Embryonic facial prominence (tissue), 1 donor: Measurements from ENCODE around the gene FYB2.

ENCODE experiments used
- DNase-seq: peaks from one replicate; pipeline ENCODE4 v3.0.0-alpha.2; 2016; ENCODE audit errors: extremely low spot score

FYB2 gene

DNA sequence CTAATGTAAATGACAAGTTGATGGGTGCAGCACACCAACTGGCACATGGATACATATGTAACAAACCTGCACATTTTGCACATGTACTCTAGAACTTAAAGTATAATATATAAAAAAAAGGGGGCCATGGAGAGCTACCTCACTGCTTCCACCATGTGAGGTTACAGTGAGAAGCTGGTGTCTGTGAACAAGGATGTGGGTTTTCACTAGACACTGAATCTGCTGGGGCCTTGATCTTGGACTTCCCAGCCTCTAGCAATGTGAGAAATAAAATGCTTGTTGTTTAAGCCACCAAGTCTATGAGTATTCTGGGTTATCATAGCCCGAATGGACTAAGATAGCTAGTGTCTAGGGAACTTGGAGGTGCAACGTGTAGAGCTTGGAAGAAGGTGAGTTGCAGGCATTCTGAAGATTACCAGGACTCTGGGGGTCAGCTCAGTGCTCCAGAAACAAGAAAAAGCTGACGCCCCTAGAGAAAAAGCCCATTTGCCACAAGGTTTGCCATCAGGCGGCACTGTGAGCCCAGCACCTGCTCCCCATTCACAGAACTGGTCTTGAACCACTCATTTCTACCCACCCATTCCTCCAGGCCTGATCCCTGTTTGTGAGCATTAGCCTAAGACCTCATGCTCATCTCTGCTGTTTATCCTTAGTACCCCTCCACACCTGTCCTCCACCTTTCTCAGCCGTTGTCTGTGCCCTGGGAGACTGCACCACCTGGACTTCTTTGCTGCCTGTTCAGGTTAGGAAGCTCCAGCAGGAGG is 15.1 kb upstream of the FYB2 start:
- DNase-seq, result no peak

DNA sequence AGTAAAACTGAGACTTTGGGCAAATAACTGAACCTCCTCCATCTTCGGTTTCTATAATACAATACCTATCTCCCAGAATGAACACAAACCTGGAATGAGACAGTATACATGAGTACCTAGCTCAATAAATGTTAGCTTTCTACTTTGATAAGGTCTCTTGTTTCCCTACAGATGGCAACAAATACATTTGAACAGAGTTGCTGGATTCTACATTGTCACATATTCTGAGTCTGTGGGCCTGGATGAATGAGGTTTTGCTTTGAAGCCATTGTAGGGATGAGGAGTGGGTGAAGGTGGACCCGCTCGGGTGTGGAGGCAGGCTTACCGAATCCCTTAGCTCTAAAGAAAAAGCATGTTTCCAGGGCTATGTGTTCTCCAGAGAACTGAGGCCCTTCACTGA is 13.9 kb upstream of the FYB2 start:
- no peak for DNase-seq

DNA sequence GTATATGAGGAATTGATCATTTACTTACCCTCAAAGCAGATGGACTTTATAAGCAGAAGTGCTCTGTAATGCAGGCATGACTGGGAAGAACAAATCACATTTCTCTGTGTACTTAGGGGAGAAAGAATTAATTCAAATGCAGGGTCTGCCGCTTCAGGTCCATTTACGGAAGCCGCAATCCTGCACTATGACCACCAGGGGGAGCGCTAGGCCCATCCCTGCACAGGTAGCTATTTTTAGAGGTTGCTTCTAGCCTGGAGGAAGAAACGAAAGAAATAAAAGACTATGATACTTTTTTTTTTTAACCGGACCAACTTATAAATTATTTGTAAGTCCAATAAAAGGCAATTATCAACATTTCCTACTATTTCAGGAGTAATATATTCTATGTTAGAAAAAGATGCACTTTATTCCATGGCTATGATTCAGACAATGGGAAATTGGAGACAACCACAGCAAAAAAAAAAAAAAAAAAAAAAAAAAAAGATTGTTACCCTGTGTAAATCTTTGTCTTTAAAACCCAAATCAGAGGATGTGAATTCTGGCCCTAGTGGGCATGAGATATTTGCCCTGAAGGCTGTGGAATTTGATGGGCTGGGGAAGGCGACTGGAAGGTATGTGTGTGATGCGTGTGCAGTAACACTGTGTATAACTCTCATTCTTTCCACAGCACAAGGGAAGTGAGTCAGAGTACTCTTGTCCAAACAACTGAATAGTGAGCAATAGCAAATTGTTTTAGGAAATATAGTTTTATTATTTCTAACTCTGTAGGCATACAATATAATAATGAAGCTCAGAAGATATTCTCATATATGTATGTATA is 12.9 kb upstream of the FYB2 start:
- DNase-seq, result peak; percentile 47

DNA sequence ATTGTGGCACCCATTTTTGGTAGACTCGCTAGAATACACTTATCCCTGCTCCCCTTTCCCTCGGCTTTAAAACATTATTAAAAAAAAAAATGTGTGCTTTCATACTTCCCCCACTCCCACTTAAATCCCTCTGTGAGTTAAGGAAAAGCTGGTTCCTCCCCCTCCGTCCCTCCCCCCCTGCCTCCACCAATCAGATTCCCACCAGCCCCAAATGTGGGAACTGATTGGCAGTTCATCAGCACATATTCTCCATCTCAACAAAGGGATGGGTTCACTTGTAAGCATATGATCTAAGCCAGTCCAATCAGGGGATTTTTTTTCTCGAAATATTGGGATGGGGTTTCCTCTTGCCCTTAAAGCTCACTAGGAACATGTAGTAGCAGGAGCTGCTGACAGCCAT is 10.8 kb upstream of the FYB2 start:
- DNase-seq, result no peak

DNA sequence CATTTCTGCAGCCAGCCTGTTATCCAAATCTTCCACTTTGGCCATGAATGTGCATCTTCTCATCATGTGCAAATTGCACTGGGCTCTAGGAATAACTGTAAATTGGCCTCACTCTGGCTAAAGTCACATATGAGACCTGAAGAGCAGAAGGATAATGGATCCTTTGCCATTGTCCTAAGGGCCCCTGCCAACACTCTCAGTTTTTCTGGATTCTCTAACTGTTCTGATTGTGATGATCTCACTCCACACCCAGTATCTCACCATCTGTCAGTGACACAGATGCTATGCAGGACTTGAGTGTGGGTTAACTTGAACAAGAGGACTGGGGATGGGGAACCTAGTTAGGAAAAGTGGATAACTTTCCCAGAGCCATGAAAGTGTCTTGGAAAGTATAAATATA is 8.5 kb upstream of the FYB2 start:
- no peak for DNase-seq

DNA sequence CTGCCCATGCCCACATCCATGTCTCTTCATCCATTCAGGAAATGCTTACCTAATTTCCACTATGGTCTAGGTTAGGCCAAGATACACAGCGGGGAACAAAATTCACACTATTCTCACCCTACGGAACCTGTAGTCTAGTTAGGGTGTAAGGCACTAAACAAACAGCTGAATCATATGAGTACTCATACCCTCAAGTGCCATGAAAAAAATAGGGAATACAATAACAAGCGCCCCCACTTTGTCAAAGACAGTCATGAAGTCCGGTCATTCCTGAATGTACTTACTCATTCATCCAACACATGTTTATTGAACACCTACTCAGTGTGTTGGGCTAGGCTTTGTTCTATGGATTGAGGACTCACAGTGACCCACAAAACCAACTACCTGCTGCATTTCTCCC is 6.2 kb upstream of the FYB2 start:
- DNase-seq, result no peak

DNA sequence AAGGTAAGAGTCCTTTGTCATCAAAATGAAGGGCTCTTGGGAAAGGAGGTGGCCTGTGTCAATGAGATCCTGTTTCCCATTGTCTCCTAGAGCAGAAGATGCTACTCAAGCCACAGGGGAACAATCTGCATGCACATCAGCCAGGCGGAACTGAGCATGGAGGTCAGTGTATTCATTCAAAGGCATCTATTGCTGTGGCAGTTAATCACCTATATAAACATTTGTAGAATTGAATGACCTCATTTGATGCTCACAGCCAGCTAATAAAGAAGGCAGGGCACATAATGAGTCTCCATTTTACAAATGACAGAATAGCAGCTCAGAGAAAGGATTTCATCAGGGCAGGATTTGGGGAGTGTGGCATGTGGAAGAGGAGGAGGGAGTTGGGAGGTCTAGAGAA is 5.7 kb upstream of the FYB2 start:
- DNase-seq, result no peak

DNA sequence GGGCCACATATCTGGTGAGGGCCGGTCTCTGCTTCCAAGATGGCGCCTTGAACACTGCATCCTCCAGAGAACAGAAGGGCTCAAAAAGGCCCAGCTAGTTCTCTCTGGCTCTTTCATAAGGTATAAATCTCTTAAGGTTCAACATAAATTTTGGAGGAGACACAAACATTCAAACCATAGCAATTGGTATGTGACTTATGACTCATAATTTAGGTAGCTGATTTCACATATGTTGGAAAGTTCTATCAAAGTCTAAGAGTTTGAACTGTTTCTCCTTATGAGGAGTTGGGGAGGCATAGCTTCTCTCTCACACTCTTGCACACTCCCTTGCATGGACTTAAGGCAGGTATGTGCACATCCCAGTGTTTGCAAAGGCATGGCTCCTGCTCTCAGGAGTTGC is 5.1 kb upstream of the FYB2 start:
- no peak for DNase-seq

DNA sequence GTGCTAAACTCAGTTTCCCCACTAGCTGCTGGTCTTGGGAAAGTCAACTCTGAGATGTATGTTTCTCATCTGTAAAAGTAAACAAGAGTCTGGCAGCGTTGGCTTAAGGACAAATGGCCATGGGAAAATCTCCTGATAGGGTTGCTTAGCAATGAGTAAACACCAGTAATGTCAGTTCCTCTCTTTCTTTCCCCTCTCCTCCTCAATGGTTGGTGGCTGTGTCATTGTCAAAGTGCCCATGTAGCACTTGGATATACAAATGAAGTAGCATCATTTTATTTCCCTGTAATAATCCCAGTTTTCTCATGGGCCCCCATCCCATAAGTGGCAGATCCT is 2.2 kb upstream of the FYB2 start:
- no peak for DNase-seq

DNA sequence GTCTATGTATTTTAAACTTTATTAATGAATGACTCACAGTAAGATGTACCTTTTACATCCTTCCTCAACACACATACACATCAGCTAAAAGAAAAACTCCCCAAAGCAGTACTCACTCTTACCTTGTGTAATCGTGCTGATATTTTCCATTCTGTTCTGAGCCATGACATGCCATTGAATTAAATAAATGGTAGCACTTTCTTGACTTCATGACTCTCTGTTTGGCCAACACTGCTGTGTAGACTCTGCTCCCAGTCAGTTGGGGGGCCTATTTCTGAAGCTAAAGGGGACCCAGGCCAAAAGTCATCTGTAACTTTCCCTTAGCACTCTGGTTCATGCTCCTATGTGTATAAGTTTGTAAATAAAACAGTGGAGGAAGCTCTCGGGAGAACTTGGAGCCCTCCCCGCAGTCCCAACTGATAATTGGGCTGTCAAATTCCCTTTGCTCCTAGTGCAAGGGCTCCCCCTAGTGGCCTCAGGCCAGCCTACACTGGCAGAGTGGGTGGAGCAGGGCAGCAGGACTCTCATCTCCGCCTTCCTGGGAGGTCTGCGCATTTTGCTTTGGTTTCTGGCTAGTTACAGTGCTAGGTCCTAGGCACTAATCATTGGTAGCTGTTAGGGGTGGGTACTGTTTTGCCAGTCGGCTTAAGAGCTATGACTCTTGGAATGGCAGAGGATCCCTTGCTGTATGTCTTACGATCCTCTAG is 1.7 kb upstream of the FYB2 start:
- DNase-seq, result no peak

DNA sequence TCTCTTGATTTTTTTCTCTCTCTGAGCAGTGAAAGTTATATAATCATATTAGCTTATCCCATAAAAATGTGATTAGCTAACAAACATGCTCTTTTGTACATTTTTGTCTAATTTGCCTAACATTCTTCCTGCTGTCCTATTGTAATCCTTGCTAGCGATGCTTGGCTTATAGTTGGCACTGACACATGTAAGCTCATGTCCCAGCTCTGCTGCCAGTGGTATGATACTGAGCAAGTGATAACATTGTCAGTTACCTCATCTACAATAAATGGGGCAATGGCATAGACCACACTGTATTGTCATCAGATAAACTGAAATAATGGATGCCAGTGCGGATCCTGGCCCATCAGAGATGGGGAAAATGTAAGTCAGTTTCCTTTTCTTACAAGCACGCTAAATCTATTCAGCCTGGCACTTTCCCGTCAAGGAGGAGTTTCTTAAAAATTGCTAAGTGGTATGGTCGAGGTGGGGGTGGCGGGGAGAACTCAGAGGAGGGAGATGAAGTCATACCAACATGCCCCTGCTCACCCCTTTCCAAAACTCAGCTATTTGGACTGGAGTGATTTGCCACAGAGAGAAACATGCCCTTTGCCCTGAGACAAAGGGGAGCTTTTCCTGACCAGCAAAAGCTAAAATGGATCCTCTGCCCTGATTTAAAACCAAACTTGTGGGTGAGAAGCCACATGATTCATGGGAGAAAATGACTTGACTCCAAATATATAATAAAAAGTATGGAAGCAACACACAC is 1.3 kb downstream of the FYB2 start:
- DNase-seq, result no peak

DNA sequence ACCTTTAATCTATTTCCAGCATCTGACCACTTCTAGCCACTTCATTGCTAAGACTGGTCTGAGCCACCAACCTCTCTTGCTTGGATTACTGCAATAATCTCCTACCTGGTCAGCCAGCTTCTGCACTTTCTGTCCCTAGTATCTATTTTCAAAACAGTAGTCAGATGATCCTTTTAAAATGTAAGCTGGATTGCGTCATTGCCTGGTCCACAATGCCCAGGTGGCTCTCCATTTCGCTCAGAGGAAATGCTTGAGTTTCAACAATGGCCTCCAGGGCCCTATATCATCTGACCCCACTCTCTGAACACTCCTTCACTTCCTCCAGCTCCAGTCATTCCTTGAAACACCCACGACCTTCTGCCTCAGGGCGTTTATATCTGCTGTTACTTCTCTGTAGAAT is 2.3 kb downstream of the FYB2 start:
- no peak for DNase-seq

DNA sequence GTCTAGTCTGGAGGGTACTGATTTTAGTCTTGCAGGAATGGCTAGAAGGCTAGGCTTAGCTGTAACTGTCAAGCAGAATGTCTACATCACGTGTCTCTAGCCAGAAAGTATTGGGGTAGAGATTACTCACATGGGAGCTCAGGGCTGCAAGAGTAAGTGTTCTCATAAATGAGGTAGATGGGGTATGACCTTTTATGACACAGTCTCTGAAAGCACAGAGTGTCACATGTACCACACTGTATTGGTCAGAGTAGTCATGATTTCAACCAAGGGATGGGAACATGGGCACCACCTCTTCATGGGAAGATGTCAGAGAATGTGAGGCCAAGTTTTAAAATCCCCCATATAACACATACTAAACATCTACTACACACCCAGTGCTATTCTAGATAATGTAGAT is 2.9 kb downstream of the FYB2 start:
- no peak for DNase-seq

DNA sequence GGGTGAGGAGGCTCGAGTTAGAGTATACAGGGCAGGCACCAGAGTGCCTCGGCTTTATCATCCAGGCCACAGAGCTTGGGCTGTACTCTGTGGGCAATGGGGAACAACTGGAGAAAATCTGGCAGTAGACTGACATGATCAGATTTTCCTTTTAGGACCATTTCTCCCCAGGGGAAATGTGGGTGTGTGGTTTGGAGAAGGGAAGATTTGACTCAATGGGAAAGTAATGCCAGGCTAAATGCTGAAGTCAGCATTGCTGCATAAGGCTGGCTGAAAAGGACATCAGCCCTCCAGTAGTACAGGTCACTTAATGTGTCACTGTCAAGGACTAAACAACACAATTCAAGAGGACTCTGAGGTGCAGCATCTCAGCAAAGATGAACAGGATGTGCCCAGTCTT is 5.0 kb downstream of the FYB2 start:
- DNase-seq, result no peak

DNA sequence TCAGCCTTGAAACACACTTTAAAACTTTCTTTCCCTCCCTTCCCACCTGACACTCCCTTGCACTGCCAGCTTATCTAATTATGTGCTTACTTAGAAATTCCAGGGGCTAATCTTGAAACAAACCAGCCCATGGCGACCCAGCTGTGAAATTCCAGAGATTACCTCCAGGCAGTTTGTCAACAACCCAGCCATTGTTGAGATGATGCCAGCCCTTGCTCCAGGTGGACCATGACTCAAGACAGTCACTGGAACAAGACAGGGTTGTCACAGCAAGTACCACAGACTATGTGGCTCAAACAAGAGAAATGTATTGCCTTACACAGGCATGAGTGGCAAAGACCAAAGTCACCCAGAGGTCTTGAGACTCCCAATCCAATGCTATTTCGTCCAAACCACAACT is 7.9 kb downstream of the FYB2 start:
- DNase-seq, result no peak

DNA sequence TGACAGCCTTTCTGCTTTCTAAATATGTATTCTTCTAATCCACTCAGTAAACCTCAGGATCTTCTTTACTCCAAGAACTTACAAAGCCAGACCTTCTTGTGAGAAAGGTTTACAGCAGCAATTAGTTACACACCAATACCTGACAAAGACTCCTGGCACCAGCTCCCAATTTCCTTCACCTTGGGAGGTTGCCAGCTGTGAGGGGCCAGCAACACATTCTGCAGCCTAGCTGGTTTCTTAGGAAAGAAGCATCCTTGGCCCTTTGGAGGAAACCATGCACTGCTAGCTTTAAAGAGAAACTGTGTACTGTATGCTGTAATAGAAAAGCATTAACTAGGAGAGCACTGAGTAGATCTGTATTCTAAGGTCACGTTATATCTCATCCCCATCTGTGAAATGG is 10.8 kb downstream of the FYB2 start:
- no peak for DNase-seq

DNA sequence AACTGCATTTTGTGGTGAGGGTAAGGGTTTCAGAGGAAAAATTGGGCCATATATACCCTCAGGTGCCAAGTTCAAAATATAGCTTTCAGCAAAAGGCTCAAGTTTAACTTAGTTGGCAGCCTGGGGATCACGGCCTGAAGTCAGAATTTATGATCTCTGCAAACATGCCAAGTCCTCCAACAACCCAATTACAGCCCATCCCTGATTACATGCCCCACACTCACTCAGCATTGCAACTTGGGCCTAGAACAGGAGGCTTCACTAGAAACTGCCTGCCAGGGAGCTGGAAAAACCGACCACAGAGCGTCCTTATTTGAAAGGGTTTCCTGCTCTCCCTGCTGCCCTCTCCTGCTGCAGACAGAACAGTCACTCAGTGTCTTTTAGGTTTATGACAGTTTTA is 12.4 kb downstream of the FYB2 start:
- DNase-seq, result no peak

DNA sequence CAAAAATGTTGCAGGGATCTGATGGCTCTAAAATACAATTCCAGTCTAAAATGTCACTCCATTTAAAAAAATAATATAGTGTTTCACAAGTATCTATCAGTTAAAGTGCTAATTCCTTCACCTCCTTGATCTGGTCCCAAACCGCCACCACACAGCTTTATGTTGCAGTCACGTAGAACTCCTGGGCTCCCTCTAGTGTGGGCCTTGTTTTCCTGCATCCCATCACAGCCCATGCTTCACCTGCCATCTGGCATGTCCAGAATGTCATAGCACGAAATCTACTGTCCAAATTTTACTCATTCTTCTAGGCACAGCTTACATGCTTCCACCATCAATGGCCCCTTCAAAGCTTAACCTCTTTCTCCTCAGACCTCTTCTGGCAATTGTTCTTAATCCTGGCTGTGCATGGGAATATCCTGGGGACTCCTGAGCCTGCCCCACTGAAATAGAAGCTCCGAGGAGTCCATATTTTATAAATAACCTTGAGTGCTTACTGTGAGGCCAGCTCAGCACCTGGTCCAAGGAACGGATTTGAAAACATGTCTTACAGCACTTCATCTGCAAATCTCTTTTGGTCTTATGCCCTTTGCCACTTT is 15.5 kb downstream of the FYB2 start:
- DNase-seq, result no peak

DNA sequence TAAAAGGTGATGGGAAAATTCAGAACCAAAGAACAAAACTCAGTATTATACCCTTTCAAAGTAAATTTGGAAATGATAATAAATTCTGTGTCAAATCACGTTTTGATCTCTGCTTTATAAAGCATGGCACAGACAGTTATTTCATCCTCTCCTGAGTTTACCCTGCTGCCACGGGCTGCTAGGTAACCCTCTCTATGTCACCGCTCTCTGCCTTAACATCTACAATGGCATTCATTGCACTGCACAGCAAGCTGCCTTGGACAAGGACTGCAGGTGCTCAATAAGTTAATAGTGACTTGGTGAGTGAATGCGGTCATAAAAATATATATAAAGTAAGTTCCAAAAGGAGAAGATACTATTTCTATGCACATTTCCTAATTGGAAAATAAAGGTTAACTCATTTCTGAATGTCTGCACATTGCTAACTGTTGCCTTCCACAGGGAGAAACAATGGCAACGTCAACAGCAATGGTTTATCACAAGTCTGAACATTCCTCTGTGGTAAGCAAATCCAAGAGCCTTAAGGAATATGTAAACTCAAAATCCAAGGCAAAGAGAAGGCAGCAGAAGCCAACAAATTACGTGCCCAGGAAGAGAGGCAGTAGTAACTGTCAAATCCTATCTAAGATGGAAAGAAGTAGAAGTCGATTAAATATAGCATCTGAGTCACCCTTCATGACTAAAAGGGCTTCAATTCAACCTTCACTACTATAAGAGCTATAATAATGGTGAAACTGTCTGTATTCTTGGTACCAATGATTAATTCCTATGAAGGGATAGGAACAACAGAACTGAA is 19.4 kb downstream of the FYB2 start:
- DNase-seq, result no peak

DNA sequence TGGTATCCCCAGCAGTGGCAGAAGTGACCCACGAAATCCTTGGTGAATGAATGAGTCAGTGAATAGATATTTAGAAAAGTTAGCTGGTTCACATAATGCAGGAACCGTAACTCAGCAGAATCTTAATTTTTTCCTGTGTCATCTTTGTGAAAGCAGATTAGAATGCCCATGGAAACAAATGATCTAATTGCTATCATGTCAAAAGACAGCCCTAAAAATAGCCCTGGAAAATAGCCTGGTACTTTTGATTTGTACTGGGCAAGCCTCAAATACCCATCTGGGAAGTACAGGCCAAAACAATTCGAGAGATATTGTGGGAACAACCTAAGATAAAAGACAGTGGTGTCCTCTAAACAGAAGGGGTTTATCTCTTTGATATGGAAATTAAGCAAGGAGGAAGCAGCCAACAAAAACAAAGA is 21.1 kb downstream of the FYB2 start:
- DNase-seq, result no peak
